Measurements from ENCODE around the gene TFF2.

The TFF2 gene

DNA sequence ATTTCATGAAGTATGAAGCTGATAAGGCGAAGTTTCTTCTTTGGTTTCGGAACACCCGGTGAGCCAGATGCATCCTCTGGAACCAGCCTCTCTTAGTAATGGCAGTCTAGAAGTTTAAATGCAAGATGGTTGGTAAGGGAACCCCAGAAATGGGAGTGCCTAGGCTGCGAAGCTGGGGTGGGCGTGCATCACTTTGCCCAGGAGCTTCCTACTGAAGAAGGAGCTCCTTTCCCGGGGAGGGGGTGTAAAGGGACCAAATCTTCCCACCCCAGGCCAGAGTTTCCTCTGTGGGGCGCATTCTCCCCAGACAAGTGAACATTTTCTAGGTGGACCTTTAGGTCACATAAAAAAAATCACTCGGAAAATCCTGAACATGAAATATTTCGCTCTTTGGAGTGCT is 4.4 kb downstream of the TFF2 start:
- H2AFZ ChIP-seq (ENCODE audit: low read depth, low read length) = no peak overlapping the region
- H3K9me3 ChIP-seq (ENCODE audit: insufficient read depth, low read length) = no peaks in the 10 kb centered on the region
- H3K27ac ChIP-seq (ENCODE audit: low read length) = no peak overlapping the region
- no peak overlapping the region for H3K9ac ChIP-seq (ENCODE audit: low read length)
- H3K4me3 ChIP-seq (ENCODE audit: low read length) = no peak overlapping the region
- no peaks in the 10 kb centered on the region for H3K4me1 ChIP-seq (ENCODE audit: low read length)
- H3K27me3 ChIP-seq (ENCODE audit: low read depth, low read length) = no peaks in the 10 kb centered on the region
- no peaks in the 10 kb centered on the region for H4K20me1 ChIP-seq (ENCODE audit: insufficient read depth, low read length)
- H3K36me3 ChIP-seq (replicated peaks; ENCODE audit: low read depth, low read length) = no peaks in the 10 kb centered on the region
- H3K4me2 ChIP-seq (ENCODE audit: low read length) = no peak overlapping the region
- no peaks in the 10 kb centered on the region for H3K79me2 ChIP-seq (ENCODE audit: low read length)
- TF ChIP-seq, protein P1, sequence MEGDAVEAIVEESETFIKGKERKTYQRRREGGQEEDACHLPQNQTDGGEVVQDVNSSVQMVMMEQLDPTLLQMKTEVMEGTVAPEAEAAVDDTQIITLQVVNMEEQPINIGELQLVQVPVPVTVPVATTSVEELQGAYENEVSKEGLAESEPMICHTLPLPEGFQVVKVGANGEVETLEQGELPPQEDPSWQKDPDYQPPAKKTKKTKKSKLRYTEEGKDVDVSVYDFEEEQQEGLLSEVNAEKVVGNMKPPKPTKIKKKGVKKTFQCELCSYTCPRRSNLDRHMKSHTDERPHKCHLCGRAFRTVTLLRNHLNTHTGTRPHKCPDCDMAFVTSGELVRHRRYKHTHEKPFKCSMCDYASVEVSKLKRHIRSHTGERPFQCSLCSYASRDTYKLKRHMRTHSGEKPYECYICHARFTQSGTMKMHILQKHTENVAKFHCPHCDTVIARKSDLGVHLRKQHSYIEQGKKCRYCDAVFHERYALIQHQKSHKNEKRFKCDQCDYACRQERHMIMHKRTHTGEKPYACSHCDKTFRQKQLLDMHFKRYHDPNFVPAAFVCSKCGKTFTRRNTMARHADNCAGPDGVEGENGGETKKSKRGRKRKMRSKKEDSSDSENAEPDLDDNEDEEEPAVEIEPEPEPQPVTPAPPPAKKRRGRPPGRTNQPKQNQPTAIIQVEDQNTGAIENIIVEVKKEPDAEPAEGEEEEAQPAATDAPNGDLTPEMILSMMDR (IDR thresholded peaks at IDR 0.05; ENCODE audit: low read depth, low read length) = no peak
- no peak for TF ChIP-seq EZH2phosphoT487 (IDR thresholded peaks at IDR 0.05; ENCODE audit: low read depth)

DNA sequence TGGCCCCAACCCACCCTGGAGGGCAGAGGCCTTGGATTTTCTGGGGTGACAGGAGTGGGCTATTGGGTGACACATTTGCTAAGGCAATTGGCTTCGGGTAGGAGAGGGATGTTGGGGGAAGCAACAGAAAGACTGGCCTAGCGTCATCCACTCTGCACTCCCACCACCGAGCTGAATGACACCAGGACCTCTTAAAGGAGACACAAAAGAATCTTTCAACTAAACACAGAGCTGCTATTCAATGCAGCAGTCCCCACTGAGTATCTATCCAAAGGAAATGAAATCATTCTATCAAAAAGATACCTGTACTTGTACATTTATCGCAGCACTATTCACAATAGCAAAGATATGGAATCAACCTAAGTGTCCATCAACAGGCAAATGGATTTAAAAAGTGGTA is 6.2 kb downstream of the TFF2 start:
- Histone ChIP-seq H3K9me3 (ENCODE audit: insufficient read depth, low read length) (no peaks in the 10 kb centered on the region), H3K9ac (ENCODE audit: low read length) (no peak overlapping the region), H3K27me3 (ENCODE audit: low read depth, low read length) (no peaks in the 10 kb centered on the region), H3K4me3 (ENCODE audit: low read length) (no peak overlapping the region), H2AFZ (ENCODE audit: low read depth, low read length) (no peak overlapping the region), H3K4me2 (ENCODE audit: low read length) (no peak overlapping the region), H3K79me2 (ENCODE audit: low read length) (no peaks in the 10 kb centered on the region), H4K20me1 (ENCODE audit: insufficient read depth, low read length) (no peaks in the 10 kb centered on the region), H3K27ac (ENCODE audit: low read length) (no peak overlapping the region), H3K4me1 (ENCODE audit: low read length) (peaks cover under 1% of the 10 kb centered on the region; the same call in 1 of the 2 replicates), H3K36me3 (replicated peaks; ENCODE audit: low read depth, low read length) (no peaks in the 10 kb centered on the region)
- TF ChIP-seq, protein P1 (IDR thresholded peaks at IDR 0.05; ENCODE audit: low read depth, low read length) = no peak
- TF ChIP-seq EZH2phosphoT487 (IDR thresholded peaks at IDR 0.05; ENCODE audit: low read depth) = no peak

DNA sequence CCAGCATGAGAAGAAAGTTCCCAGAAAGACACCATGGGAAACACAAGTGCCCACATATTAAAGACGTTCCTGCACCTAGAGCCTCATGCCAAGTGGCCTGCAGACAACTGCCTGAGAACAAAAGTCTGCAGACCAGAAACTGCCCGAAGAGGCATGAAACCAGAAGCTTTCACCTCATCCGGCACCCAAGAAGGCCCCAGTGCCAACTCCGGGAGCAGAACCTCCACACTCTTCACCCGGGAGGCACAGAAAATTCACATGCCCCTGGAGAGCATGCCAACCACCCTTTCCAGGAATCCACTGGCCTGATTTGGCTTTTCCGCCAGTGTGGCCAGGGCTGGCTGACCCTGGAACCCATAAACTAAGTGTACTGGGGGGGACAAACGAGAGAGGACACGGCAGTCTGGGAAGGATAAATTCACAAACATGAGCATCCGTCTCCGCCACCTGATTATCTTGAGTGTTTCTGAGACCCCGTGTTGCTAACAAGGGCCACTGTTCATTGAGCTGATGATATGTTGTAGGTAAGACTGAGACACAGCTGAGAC is 6.8 kb downstream of the TFF2 start:
- TF ChIP-seq EZH2phosphoT487 (IDR thresholded peaks at IDR 0.05; ENCODE audit: low read depth) = no peak
- TF ChIP-seq, protein P1 (IDR thresholded peaks at IDR 0.05; ENCODE audit: low read depth, low read length) = no peak
- no peaks in the 10 kb centered on the region for H3K36me3 ChIP-seq (replicated peaks; ENCODE audit: low read depth, low read length)
- H3K79me2 ChIP-seq (ENCODE audit: low read length) = no peaks in the 10 kb centered on the region
- no peak overlapping the region for H3K27ac ChIP-seq (ENCODE audit: low read length)
- no peaks in the 10 kb centered on the region for H3K9me3 ChIP-seq (ENCODE audit: insufficient read depth, low read length)
- H2AFZ ChIP-seq (ENCODE audit: low read depth, low read length) = no peak overlapping the region
- H4K20me1 ChIP-seq (ENCODE audit: insufficient read depth, low read length) = no peaks in the 10 kb centered on the region
- H3K4me1 ChIP-seq (ENCODE audit: low read length) = peaks cover 7% of the 10 kb centered on the region
- H3K4me2 ChIP-seq (ENCODE audit: low read length) = no peak overlapping the region
- H3K27me3 ChIP-seq (ENCODE audit: low read depth, low read length) = no peaks in the 10 kb centered on the region
- H3K4me3 ChIP-seq (ENCODE audit: low read length) = no peak overlapping the region
- H3K9ac ChIP-seq (ENCODE audit: low read length) = no peak overlapping the region

DNA sequence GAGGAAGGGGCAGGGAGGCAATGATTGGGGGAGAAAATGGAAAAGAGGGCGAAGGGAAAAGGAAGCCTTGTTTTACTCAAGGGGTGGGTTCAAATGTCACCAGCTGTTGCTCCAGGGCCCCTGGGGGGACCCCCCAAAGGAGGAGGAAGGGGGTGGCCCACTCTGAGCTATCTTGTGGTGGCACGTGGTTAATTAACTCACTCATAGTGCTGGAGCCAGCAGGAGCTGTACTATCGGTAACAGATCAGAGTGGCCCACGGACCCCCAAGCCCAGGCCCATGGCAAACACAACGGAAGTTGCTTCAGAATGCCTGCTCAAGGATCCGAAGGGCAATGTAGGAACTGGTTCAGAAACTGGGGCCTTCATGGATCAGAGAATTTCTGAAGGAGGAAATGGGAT is 7.2 kb downstream of the TFF2 start:
- Histone ChIP-seq H3K9ac (ENCODE audit: low read length) (no peak overlapping the region), H3K9me3 (ENCODE audit: insufficient read depth, low read length) (no peaks in the 10 kb centered on the region), H3K27me3 (ENCODE audit: low read depth, low read length) (no peaks in the 10 kb centered on the region), H3K4me1 (ENCODE audit: low read length) (peaks cover 11% of the 10 kb centered on the region), H2AFZ (ENCODE audit: low read depth, low read length) (no peak overlapping the region), H3K4me3 (ENCODE audit: low read length) (no peak overlapping the region), H3K79me2 (ENCODE audit: low read length) (no peaks in the 10 kb centered on the region), H4K20me1 (ENCODE audit: insufficient read depth, low read length) (no peaks in the 10 kb centered on the region), H3K36me3 (replicated peaks; ENCODE audit: low read depth, low read length) (no peaks in the 10 kb centered on the region), H3K27ac (ENCODE audit: low read length) (no peak overlapping the region), H3K4me2 (ENCODE audit: low read length) (no peak overlapping the region)
- TF ChIP-seq EZH2phosphoT487 (IDR thresholded peaks at IDR 0.05; ENCODE audit: low read depth) = no peak
- TF ChIP-seq, protein P1 (IDR thresholded peaks at IDR 0.05; ENCODE audit: low read depth, low read length) = no peak
